GM15510 (cell line): Measurements from ENCODE around the gene KRT14.

Experiments used
- POLR2A ChIP-seq: IDR thresholded peaks from 3 replicates; pipeline ENCODE4 v1.6.1; 2011; ENCODE audit warnings: borderline replicate concordance; ENCODE audit not compliant: insufficient read length; ENCODE audit errors: extremely low read depth

Gene KRT14

GRCh38 chr17:41600318-41600717, 13.6 kb upstream of the KRT14 start:
- no peak for TF ChIP-seq POLR2A

DNA sequence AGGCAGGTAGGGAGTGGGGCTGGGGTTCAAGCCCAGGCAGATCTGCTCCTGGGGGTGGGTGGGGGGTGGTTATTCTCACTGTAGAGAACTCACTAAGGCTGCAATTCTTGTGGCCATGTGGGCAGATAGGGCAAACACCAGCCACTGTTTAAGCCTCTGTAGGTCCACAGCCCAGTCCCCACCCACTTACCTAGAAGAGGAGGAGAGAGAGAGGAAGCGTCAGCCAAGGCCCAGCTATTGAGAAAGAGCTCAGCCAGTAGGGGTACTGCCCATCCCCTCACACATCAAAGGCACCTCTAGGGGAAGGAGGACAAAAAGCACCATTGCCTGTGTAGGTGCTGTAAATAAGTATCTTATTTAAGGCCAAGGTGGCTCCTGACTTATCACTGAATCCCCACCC, 13.0 kb upstream of the KRT14 start:
- no peak for TF ChIP-seq POLR2A

GRCh38 chr17:41595585-41595984, 8.9 kb upstream of the KRT14 start:
- TF ChIP-seq POLR2A, result no peak

GRCh38 chr17:41594363-41594915, 7.7 kb upstream of the KRT14 start:
- TF ChIP-seq POLR2A, result no peak

GRCh38 chr17:41593306-41593981, 6.7 kb upstream of the KRT14 start:
- TF ChIP-seq POLR2A, result no peak

DNA sequence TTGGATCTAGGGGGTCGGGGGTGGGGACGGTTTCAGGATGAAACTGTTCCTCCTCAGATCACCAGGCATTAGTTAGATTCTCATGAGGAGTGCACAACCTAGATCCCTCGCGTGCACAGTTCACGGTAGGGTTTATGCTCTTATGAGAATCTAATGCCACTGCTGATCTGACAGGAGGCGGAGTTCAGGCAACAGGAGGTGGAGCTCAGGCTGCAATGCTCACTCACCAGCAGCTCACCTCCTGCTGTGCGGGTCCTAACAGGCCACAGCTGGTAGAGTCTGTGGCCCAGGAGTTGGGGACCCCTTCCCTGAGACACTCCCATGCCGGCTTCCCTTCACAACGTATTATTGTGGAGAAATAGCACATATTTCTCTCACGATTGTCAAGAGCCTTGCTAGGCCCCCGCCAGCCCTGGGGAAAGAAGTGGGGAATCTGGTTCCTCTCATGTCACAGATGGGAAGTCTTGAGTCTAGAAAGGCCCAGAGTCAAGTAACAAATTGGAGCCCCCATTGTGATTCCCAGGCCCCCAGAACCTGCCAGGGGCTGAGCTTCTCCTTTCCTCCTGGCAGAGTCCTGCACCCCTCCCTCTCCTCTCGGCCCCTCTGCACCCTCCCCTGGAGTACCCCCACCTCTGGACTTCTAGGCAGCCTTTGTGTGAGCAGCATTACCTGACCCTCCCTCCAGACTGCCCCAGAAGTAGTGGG, 6.1 kb upstream of the KRT14 start:
- TF ChIP-seq POLR2A, result no peak

DNA sequence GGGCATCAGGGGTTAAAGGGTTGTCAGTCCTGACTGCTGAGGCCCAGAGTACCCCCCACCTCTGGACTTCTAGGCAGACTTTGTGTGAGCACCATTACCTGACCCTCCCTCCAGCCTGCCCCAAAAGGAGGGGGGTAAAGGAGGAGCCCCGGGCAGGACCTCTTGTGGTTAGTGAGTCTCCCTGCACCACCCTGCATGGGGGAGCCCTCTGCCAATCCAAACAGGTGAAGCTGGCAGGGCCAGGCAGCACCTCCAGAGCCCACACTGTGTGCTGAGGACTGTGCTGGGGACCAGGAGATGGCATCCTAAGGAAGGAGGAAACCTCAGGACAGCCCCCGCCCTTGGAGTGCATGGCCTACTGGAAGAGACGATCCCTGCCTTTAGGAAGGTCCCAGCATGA, 2.6 kb upstream of the KRT14 start:
- TF ChIP-seq POLR2A, result no peak

- TF ChIP-seq POLR2A, result no peak
Observed at GRCh38 chr17:41588126-41588810, 1.6 kb upstream of the KRT14 start.

DNA sequence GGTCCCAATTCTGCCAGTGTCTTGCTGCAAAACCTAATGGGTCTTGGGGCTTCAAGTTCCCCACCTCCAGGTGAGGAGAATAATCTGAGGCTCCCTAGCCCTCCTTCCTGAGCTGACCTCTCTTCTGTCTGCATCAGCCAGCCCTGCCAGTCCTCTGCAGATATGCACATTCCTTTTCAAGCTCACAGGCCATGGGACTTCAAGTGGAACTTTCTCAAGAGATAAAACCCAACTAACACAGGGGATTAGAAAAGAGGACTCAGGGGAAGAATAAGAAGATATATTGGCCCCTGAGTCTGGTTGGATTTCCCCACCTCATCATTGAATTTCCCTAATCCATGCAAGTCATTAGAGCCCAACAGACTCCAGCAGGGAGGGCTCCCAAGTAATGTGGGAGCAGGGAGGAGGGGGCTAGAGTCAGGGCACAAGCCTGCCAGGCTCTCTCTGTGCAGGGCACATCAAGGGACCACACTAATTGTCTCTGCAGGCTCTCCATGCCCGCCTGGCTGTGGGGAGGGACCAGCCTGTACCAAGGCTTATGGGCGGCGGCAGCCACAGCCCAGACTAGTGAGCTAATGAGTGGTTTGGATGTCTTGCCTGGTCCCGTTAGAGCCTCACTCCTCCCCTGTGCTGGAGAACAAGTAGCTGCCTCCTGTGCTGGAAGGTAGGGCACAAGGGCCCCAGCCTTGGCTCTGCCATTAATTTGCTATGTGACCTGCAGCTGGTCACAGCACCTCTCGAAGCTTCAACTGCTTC, 1.2 kb downstream of the KRT14 start:
- TF ChIP-seq POLR2A, result no peak

GRCh38 chr17:41583137-41584127, 3.3 kb downstream of the KRT14 start:
- TF ChIP-seq POLR2A, result no peak

- TF ChIP-seq POLR2A, result no peak
Observed at GRCh38 chr17:41581366-41582060, 5.2 kb downstream of the KRT14 start.

- TF ChIP-seq POLR2A, result no peak
Observed at GRCh38 chr17:41580687-41581365, 5.9 kb downstream of the KRT14 start.

DNA sequence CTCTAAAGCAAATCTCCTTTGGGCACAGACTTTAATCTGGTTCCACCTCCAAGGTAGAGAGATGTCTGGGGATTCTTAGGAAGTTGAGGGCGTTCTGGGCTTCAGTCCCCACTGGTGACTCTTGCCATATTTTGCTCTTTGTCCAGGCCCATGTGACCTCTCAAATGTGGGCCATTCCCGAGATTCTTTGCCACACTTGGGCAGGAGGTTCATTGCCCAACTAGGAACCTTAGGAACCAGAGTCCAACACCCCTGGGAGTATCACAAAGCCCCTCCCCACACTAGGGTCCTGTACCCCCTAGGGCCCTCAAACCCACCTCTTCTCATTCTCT, 6.5 kb downstream of the KRT14 start:
- no peak for TF ChIP-seq POLR2A
